HEK293 (cell line): ENCODE data around the gene SLC47A2.

Experiments used
- BCL11A ChIP-seq: fragments of 450-650 bp; formaldehyde crosslinking; IDR thresholded peaks from 2 replicates; pipeline ENCODE4 v1.5.1; 2016; ENCODE audit warnings: low read depth, missing biosample characterization, missing genetic modification characterization
- ZNF670 ChIP-seq: fragments of 450-650 bp; formaldehyde crosslinking; IDR thresholded peaks from 2 replicates; pipeline ENCODE4 v1.5.1; 2016; ENCODE audit warnings: missing biosample characterization, missing genetic modification characterization, low read depth
- ZXDB ChIP-seq: fragments of 450-650 bp; formaldehyde crosslinking; IDR thresholded peaks from 2 replicates; pipeline ENCODE4 v1.5.1; 2016; ENCODE audit warnings: missing biosample characterization, missing genetic modification characterization

GRCh38 chr17:19650826-19651225 is 65.6 kb downstream of the SLC47A2 start:
- TF ChIP-seq BCL11A (no peak), ZNF670 (tag by site-specific recombination) (no peak), ZXDB (tag by site-specific recombination) (no peak)
